GM19468 (cell line): ENCODE results near the gene ALPL.
"Not testable (repeated sequence)": the region's sequence is repeated elsewhere in the genome, so short reads cannot be mapped to it uniquely, and the experiment has no call there.

Experiments
- ATAC-seq: cut with Tn5 transposase; IDR thresholded peaks from one replicate; pipeline ENCODE4 v1.9.1; 2021; ENCODE audit warnings: mild to moderate bottlenecking, moderate library complexity, moderate number of reproducible peaks; ENCODE audit not compliant: unreplicated experiment; ENCODE audit errors: extremely low read depth

Gene ALPL

GRCh38 chr1:21509351-21510112 lies at the start of gene ALPL:
TSS of gene ALPL (plus strand) at chr1:21509423. CDS start at chr1:21554082, 44,659 bp downstream.
- ATAC-seq: no peak

GRCh38 chr1:21465127-21465526 lies 44.1 kb upstream of the ALPL start:
- ATAC-seq: not testable (repeated sequence)

GRCh38 chr1:21467946-21468345 lies 41.3 kb upstream of the ALPL start:
- ATAC-seq: not testable (repeated sequence)

- ATAC-seq: no peak
Measured at GRCh38 chr1:21468599-21468998, 40.6 kb upstream of the ALPL start.

GRCh38 chr1:21469581-21469980 lies 39.6 kb upstream of the ALPL start:
- no peak for ATAC-seq

GRCh38 chr1:21472861-21473260 lies 36.4 kb upstream of the ALPL start:
- ATAC-seq: no peak

GRCh38 chr1:21478356-21478755 lies 30.9 kb upstream of the ALPL start:
- no peak for ATAC-seq

- not testable (repeated sequence) for ATAC-seq
Measured at GRCh38 chr1:21483881-21484280, 25.3 kb upstream of the ALPL start.

- no peak for ATAC-seq
Measured at GRCh38 chr1:21489146-21489545, 20.1 kb upstream of the ALPL start.

GRCh38 chr1:21490774-21491487 lies 18.3 kb upstream of the ALPL start:
- no peak for ATAC-seq

- ATAC-seq: no peak
Measured at GRCh38 chr1:21491488-21492355, 17.5 kb upstream of the ALPL start.

- no peak for ATAC-seq
Measured at GRCh38 chr1:21492356-21492625, 16.9 kb upstream of the ALPL start.

GRCh38 chr1:21494196-21494595 lies 15.0 kb upstream of the ALPL start:
- ATAC-seq: no peak

GRCh38 chr1:21495225-21495820 lies 13.9 kb upstream of the ALPL start:
- no peak for ATAC-seq

GRCh38 chr1:21496063-21496462 lies 13.2 kb upstream of the ALPL start:
- ATAC-seq: no peak

GRCh38 chr1:21496886-21497285 lies 12.3 kb upstream of the ALPL start:
- no peak for ATAC-seq

- no peak for ATAC-seq
Measured at GRCh38 chr1:21497466-21498061, 11.7 kb upstream of the ALPL start.

- no peak for ATAC-seq
Measured at GRCh38 chr1:21499283-21499950, 9.8 kb upstream of the ALPL start.

GRCh38 chr1:21503706-21504377 lies 5.4 kb upstream of the ALPL start:
- no peak for ATAC-seq
